Measurements from ENCODE around the gene RAB15. TPM values are rescaled to one million over a fixed set of nuclear protein-coding genes. Genes with fewer than 3 reads are reported as not detected.

The RAB15 gene
- 12.6 TPM for total RNA-seq
- long read RNA-seq, partial matches to known transcripts: 12 of 13 reads
- long read RNA-seq, other reads (novel, unspliced or antisense): 1 of 13 reads

GRCh38 chr14:64971943-64972791 lies at the start of gene RAB15:
RAB15 (minus strand) TSS chr14:64972336; CDS start chr14:64972076, 260 bp downstream.
- ATAC-seq (peak; percentile 81), DNase-seq (ENCODE audit: missing footprints) (peak; percentile 80)
- intact Hi-C loops (cut with DNase I): no loop called here

- ATAC-seq (peak; percentile 92), DNase-seq (ENCODE audit: missing footprints) (no peak)
- intact Hi-C loops (cut with DNase I): loop anchor here (5.0 kb wide), 1 partner anchor 33 kb away; the partner anchor contains the start of gene FNTB
Observed at GRCh38 chr14:65019944-65020566, 47.9 kb upstream of the RAB15 start.

- intact Hi-C loops (cut with DNase I): no loop called here
- ATAC-seq: no peak
- DNase-seq (ENCODE audit: missing footprints): no peak
Observed at GRCh38 chr14:65016471-65016870, 44.3 kb upstream of the RAB15 start.

GRCh38 chr14:65015391-65015790 lies 43.3 kb upstream of the RAB15 start:
- intact Hi-C loops (cut with DNase I): no loop called here
- ATAC-seq (no peak), DNase-seq (ENCODE audit: missing footprints) (no peak)

GRCh38 chr14:65012353-65012752 lies 40.2 kb upstream of the RAB15 start:
- intact Hi-C loops (cut with DNase I): no loop called here
- ATAC-seq: no peak
- DNase-seq (ENCODE audit: missing footprints): no peak

- no peak for ATAC-seq
- DNase-seq (ENCODE audit: missing footprints): no peak
- intact Hi-C loops (cut with DNase I): no loop called here
Observed at GRCh38 chr14:65011538-65011937, 39.4 kb upstream of the RAB15 start.

GRCh38 chr14:65010211-65010931 lies 38.2 kb upstream of the RAB15 start:
- no peak for ATAC-seq

GRCh38 chr14:65007202-65007601 lies 35.1 kb upstream of the RAB15 start:
- intact Hi-C loops (cut with DNase I): no loop called here
- ATAC-seq: no peak
- no peak for DNase-seq (ENCODE audit: missing footprints)

More at GRCh38 chr14:65010211-65010931, 38.2 kb upstream of the RAB15 start:
- no peak for DNase-seq (ENCODE audit: missing footprints)
- intact Hi-C loops (cut with DNase I): no loop called here

GRCh38 chr14:65006261-65006721 lies 34.2 kb upstream of the RAB15 start:
- intact Hi-C loops (cut with DNase I): no loop called here
- no peak for ATAC-seq

GRCh38 chr14:65003394-65003793 lies 31.3 kb upstream of the RAB15 start:
- ATAC-seq: no peak
- DNase-seq (ENCODE audit: missing footprints): no peak
- intact Hi-C loops (cut with DNase I): no loop called here

More at GRCh38 chr14:65006261-65006721, 34.2 kb upstream of the RAB15 start:
- DNase-seq (ENCODE audit: missing footprints): no peak

GRCh38 chr14:65002586-65003210 lies 30.6 kb upstream of the RAB15 start:
- DNase-seq (ENCODE audit: missing footprints) (no peak), ATAC-seq (no peak)
- intact Hi-C loops (cut with DNase I): no loop called here

GRCh38 chr14:65001723-65002122 lies 29.6 kb upstream of the RAB15 start:
- DNase-seq (ENCODE audit: missing footprints) (no peak), ATAC-seq (no peak)
- intact Hi-C loops (cut with DNase I): no loop called here

- DNase-seq (ENCODE audit: missing footprints) (no peak), ATAC-seq (no peak)
- intact Hi-C loops (cut with DNase I): no loop called here
Observed at GRCh38 chr14:65000898-65001591, 28.9 kb upstream of the RAB15 start.

- intact Hi-C loops (cut with DNase I): no loop called here
- ATAC-seq (no peak), DNase-seq (ENCODE audit: missing footprints) (no peak)
Observed at GRCh38 chr14:64998455-64998931, 26.4 kb upstream of the RAB15 start.

GRCh38 chr14:64997108-64997794 lies 25.1 kb upstream of the RAB15 start:
- no peak for ATAC-seq
- DNase-seq (ENCODE audit: missing footprints): no peak
- intact Hi-C loops (cut with DNase I): no loop called here

GRCh38 chr14:64995291-64995690 lies 23.2 kb upstream of the RAB15 start:
- ATAC-seq: no peak
- intact Hi-C loops (cut with DNase I): no loop called here
- no peak for DNase-seq (ENCODE audit: missing footprints)

GRCh38 chr14:64994540-64994939 lies 22.4 kb upstream of the RAB15 start:
- DNase-seq (ENCODE audit: missing footprints) (no peak), ATAC-seq (no peak)
- intact Hi-C loops (cut with DNase I): no loop called here
